Activated T-cell treated with anti-CD3 and anti-CD28 coated beads, Interleukin-2, amount 50 U/mL, for 24 hours (primary cell): ENCODE data around the gene BCL11B.
A peak's percentile ranks its signal among the peaks of the same experiment; 100 is the strongest.

Source experiments
- DNase-seq: peaks from one replicate; pipeline ENCODE4 v3.0.0-alpha.2; 2020
- H3K27ac Mint-ChIP-seq: 2 replicates; pipeline ENCODE4 v1.8.0; 2020; ENCODE audit warnings: mild to moderate bottlenecking, mixed read lengths
- H3K27me3 Mint-ChIP-seq: 2 replicates; pipeline ENCODE4 v1.8.0; 2020; ENCODE audit warnings: mixed read lengths
- H3K36me3 Mint-ChIP-seq: 2 replicates; pipeline ENCODE4 v1.8.0; 2020; ENCODE audit warnings: low read depth, mixed read lengths
- H3K4me1 Mint-ChIP-seq: 2 replicates; pipeline ENCODE4 v1.8.0; 2020; ENCODE audit warnings: low read depth, mixed read lengths
- H3K4me3 Mint-ChIP-seq: 2 replicates; pipeline ENCODE4 v1.8.0; 2020; ENCODE audit warnings: mild to moderate bottlenecking, moderate library complexity, mixed read lengths
- H3K9me3 Mint-ChIP-seq: 2 replicates; pipeline ENCODE4 v1.8.0; 2020; ENCODE audit warnings: mixed read lengths

The BCL11B gene

GRCh38 chr14:99208318-99208717 is 63.7 kb downstream of the BCL11B start:
- Mint-ChIP-seq H3K36me3 (peaks cover 87% of the 10 kb centered on the region), H3K4me1 (peaks cover 100% of the 10 kb centered on the region), H3K9me3 (no peaks in the 10 kb centered on the region), H3K27ac (peak overlapping the region; percentile 95), H3K4me3 (no peak overlapping the region), H3K27me3 (no peaks in the 10 kb centered on the region)
- no peak for DNase-seq

DNA sequence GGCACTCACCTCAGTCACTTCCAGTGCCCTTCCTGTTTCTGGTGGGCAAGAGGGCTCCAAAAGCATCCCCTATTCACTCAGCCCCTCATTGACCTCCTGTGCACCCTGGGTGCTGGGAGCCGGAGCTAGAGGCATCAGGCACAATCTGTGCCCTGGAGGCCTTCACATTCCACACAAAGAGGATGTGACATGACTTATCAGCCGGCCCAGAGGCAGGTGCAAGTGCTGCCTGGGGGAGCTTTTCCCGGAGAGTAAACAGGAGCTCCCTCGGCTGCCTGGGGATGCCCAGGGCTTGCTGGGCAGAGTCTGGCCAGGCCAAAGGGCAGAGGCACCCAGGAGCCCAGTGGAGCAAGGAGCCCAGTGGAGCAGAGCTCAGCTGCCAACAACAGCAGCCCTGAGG is 64.5 kb downstream of the BCL11B start:
- DNase-seq: no peak
- peaks cover 100% of the 10 kb centered on the region for H3K4me1 Mint-ChIP-seq

DNA sequence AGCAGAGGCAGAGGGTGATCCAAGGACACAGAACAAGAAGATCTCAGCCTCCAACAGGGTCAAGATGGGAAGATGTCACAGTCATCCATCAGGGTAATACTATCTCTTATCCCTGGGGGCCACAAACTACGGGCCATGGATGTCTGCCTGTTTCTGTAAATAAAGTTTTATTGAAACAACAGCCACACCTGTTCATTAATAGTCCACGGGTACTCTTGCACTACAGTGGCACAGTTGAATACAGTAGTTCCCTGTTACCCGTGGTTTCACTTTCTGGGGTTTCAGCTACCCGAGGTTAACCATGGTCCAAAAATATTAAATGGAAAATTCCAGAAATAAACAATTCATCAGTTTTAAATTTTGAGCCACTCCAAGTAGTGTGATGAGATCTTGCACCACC is 65.9 kb downstream of the BCL11B start:
- H3K27ac Mint-ChIP-seq: peak overlapping the region; percentile 95
- no peaks in the 10 kb centered on the region for H3K27me3 Mint-ChIP-seq
- DNase-seq: no peak
- H3K4me1 Mint-ChIP-seq: peaks cover 100% of the 10 kb centered on the region
- H3K9me3 Mint-ChIP-seq: no peaks in the 10 kb centered on the region
- peaks cover 82% of the 10 kb centered on the region for H3K36me3 Mint-ChIP-seq
- H3K4me3 Mint-ChIP-seq: peak overlapping the region; percentile 40

More for the DNA sequence above, 64.5 kb downstream of the BCL11B start:
- no peaks in the 10 kb centered on the region for H3K9me3 Mint-ChIP-seq
- H3K4me3 Mint-ChIP-seq: no peak overlapping the region
- no peaks in the 10 kb centered on the region for H3K27me3 Mint-ChIP-seq
- peaks cover 87% of the 10 kb centered on the region for H3K36me3 Mint-ChIP-seq
- peak overlapping the region; percentile 95 for H3K27ac Mint-ChIP-seq

GRCh38 chr14:99205086-99205688 is 66.8 kb downstream of the BCL11B start:
- Mint-ChIP-seq H3K4me1 (peaks cover 100% of the 10 kb centered on the region), H3K4me3 (peak overlapping the region; percentile 40), H3K9me3 (no peaks in the 10 kb centered on the region), H3K36me3 (peaks cover 82% of the 10 kb centered on the region), H3K27ac (peak overlapping the region; percentile 95), H3K27me3 (no peaks in the 10 kb centered on the region)
- DNase-seq: no peak

DNA sequence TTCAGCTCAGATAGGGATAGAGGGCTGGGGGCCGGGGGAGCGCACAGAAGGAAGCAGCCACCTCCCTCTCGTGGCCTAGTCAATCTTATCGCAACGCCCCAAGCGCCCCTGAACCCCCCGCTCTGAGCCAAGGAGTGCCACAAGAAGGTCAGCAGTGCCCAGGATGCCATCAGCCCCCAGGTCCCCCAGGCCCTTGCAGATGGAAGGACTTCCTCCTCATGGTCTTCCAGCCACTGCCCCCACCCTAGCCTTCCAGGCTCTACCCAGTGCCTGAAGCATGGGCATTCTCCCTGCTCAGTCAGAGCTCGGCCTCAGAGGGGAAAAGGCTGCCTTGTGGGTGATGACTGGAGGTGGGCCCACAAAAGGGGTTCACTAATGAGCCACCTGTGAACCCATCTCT is 68.2 kb downstream of the BCL11B start:
- no peaks in the 10 kb centered on the region for H3K27me3 Mint-ChIP-seq
- H3K9me3 Mint-ChIP-seq: no peaks in the 10 kb centered on the region
- peak overlapping the region; percentile 95 for H3K27ac Mint-ChIP-seq
- DNase-seq: no peak
- peak overlapping the region; percentile 61 for H3K4me3 Mint-ChIP-seq
- H3K36me3 Mint-ChIP-seq: peaks cover 83% of the 10 kb centered on the region
- H3K4me1 Mint-ChIP-seq: peaks cover 100% of the 10 kb centered on the region

DNA sequence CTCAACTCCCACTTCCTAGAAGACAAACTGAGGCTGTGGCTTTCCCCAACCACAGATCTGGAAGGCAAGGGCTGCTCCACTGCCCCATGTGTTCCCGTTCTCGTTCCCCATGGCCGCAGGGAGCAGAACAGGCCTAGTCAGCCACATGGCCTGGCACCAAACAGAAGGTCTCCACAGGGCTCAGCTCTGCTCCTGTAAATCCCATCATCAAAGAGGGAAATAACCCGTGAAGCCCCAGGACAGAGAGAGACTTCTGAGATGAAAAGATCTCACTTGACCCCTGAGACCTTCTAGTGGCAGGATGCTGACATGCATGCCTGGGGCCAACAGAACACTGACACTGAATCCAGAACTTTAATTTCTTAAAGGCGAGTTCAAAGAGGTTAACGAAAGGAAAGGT is 68.9 kb downstream of the BCL11B start:
- H3K4me3 Mint-ChIP-seq: peak overlapping the region; percentile 61
- H3K36me3 Mint-ChIP-seq: peaks cover 83% of the 10 kb centered on the region
- H3K9me3 Mint-ChIP-seq: no peaks in the 10 kb centered on the region
- H3K4me1 Mint-ChIP-seq: peaks cover 100% of the 10 kb centered on the region
- H3K27ac Mint-ChIP-seq: peak overlapping the region; percentile 95
- no peak for DNase-seq
- H3K27me3 Mint-ChIP-seq: no peaks in the 10 kb centered on the region

DNA sequence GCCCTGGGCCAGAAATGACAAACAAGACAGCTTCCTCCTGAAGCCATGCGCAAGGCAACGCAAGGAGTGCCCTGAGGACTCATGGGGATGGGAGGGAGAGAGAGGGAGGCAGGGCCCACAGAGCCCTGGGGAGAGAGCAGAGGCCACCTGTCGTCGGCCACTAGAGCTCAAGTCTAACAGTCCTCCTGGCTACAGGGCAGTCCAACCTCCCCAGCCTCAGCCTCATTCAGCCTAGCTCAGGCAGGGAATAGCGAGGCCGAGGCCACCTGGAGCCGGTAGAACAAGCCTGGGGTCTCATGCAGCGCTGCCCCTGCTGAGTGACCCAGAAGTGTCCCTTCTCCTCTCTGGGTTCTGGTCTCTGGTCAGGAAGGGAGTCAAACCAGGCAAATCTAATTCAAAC is 69.5 kb downstream of the BCL11B start:
- no peak for DNase-seq
- Mint-ChIP-seq H3K27me3 (no peaks in the 10 kb centered on the region), H3K27ac (peak overlapping the region; percentile 95)

GRCh38 chr14:99201351-99202073 is 70.5 kb downstream of the BCL11B start:
- no peak for DNase-seq
- H3K4me3 Mint-ChIP-seq: peak overlapping the region; percentile 61
- no peaks in the 10 kb centered on the region for H3K27me3 Mint-ChIP-seq
- H3K36me3 Mint-ChIP-seq: peaks cover 86% of the 10 kb centered on the region
- peaks cover 100% of the 10 kb centered on the region for H3K4me1 Mint-ChIP-seq
- H3K9me3 Mint-ChIP-seq: no peaks in the 10 kb centered on the region
- peak overlapping the region; percentile 95 for H3K27ac Mint-ChIP-seq

More for the DNA sequence above, 69.5 kb downstream of the BCL11B start:
- peak overlapping the region; percentile 61 for H3K4me3 Mint-ChIP-seq
- H3K4me1 Mint-ChIP-seq: peaks cover 100% of the 10 kb centered on the region
- H3K9me3 Mint-ChIP-seq: no peaks in the 10 kb centered on the region
- H3K36me3 Mint-ChIP-seq: peaks cover 83% of the 10 kb centered on the region

DNA sequence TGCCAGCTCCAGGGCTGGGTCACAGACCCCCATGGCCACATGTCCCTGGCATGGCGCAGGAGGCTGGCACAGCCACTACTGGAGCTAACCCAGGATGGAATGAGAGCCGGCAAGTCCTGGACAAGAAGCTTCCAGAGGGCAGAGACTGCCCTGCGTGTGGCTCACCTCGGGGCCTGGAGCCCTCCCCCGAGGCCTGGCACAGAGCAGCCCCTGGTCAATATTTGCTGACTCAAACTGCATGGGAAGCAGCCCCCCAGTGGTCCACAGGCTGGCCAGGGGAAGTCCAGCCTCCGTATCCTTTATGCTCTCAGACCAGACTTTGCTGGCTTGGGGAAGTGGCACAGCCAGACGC is 71.4 kb downstream of the BCL11B start:
- Mint-ChIP-seq H3K36me3 (peaks cover 86% of the 10 kb centered on the region), H3K27me3 (no peaks in the 10 kb centered on the region), H3K9me3 (no peaks in the 10 kb centered on the region), H3K27ac (peak overlapping the region; percentile 95), H3K4me3 (peak overlapping the region; percentile 15), H3K4me1 (peaks cover 100% of the 10 kb centered on the region)
- no peak for DNase-seq

GRCh38 chr14:99199846-99200653 is 71.9 kb downstream of the BCL11B start:
- DNase-seq: no peak
- peaks cover 100% of the 10 kb centered on the region for H3K4me1 Mint-ChIP-seq
- H3K9me3 Mint-ChIP-seq: no peaks in the 10 kb centered on the region
- H3K27ac Mint-ChIP-seq: peak overlapping the region; percentile 95
- peak overlapping the region; percentile 67 for H3K4me3 Mint-ChIP-seq
- no peaks in the 10 kb centered on the region for H3K27me3 Mint-ChIP-seq
- peaks cover 86% of the 10 kb centered on the region for H3K36me3 Mint-ChIP-seq

GRCh38 chr14:99198746-99199502 is 73.1 kb downstream of the BCL11B start:
- Mint-ChIP-seq H3K27ac (peak overlapping the region; percentile 95), H3K27me3 (no peaks in the 10 kb centered on the region), H3K4me3 (peak overlapping the region; percentile 67), H3K4me1 (peaks cover 100% of the 10 kb centered on the region), H3K36me3 (peaks cover 85% of the 10 kb centered on the region), H3K9me3 (no peaks in the 10 kb centered on the region)
- DNase-seq: no peak

- Mint-ChIP-seq H3K4me1 (peaks cover 97% of the 10 kb centered on the region), H3K27ac (peak overlapping the region; percentile 95), H3K27me3 (no peaks in the 10 kb centered on the region), H3K9me3 (no peaks in the 10 kb centered on the region), H3K4me3 (peak overlapping the region; percentile 8), H3K36me3 (peaks cover 84% of the 10 kb centered on the region)
- no peak for DNase-seq
Observed at GRCh38 chr14:99196310-99196650, 75.7 kb downstream of the BCL11B start.

DNA sequence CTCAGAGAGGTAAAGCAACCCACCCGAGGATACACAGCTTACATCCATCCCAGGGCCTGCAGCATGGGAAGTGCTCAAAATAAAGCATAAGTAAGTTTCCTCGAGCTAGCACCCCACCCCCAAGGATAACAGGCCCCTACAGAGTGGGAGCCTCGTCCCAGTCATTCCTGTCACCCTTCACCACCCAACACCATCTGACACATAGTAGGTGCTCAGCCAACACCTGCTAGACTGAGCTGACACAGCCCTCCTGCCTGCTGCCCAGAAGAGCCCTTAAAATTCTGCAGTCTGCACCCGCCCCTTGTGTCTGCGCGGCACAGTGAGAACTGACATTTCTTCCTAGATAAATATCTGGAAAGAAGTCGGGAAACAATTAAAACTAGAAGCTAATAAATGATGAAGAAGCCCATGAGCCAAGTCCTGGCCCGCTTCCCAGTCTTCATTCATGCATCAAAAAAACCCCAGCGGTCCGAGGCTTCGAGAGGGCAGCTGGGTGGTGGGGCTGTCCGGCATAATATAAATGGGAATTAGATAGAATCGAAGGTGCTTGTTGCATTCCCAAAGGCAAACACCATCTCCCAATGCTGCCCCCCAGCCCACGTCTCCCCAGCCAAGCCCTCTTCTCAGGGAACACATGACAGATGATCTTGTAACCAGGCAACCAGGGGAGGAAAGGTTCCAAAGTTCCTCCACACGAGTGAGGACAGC is 76.2 kb downstream of the BCL11B start:
- H3K4me3 Mint-ChIP-seq: peak overlapping the region; percentile 15
- H3K4me1 Mint-ChIP-seq: peaks cover 97% of the 10 kb centered on the region
- no peak for DNase-seq
- H3K27me3 Mint-ChIP-seq: no peaks in the 10 kb centered on the region
- peak overlapping the region; percentile 95 for H3K27ac Mint-ChIP-seq
- no peaks in the 10 kb centered on the region for H3K9me3 Mint-ChIP-seq
- peaks cover 83% of the 10 kb centered on the region for H3K36me3 Mint-ChIP-seq

- Mint-ChIP-seq H3K27me3 (no peaks in the 10 kb centered on the region), H3K27ac (peak overlapping the region; percentile 95), H3K4me3 (peak overlapping the region; percentile 15), H3K4me1 (peaks cover 96% of the 10 kb centered on the region), H3K36me3 (peaks cover 77% of the 10 kb centered on the region), H3K9me3 (no peaks in the 10 kb centered on the region)
- DNase-seq: peak; percentile 45
Observed at GRCh38 chr14:99194736-99195135, 77.3 kb downstream of the BCL11B start.
